CD14-positive monocyte (primary cell): Measurements from ENCODE around the gene TTC28. TPM values are rescaled to one million over a fixed set of nuclear protein-coding genes. Genes with fewer than 3 reads are reported as not detected.

Experiments
- DNase-seq, 3 donors: peaks; one replicate each; pipeline ENCODE4 v3.0.0-alpha.2; 2011 to 2022
- H2AFZ ChIP-seq: 2 replicates; pipeline ENCODE4 v1.6.0; 2012; ENCODE audit warnings: mild to moderate bottlenecking, low read depth, low read length, inconsistent platforms; ENCODE audit not compliant: insufficient read depth, poor library complexity, severe bottlenecking
- H3K27ac ChIP-seq, 2 donors: 1 replicate in 1 of 2; 2 replicates in 1 of 2; pipeline ENCODE4 v1.5.1; 2012 to 2013; ENCODE audit warnings: low read length in 2 of 2, control low read depth in 1 of 2, inconsistent platforms in 1 of 2, low read depth in 1 of 2, mild to moderate bottlenecking in 1 of 2
- H3K27me3 ChIP-seq, 2 donors: one replicate each; pipeline versions ENCODE4 v1.6.0 to v1.6.1; 2011 to 2013; ENCODE audit warnings: low read length in 2 of 2; ENCODE audit not compliant: control insufficient read depth in 2 of 2, insufficient read depth in 2 of 2
- H3K36me3 ChIP-seq, 2 donors: replicated peaks in 1 of 2; 1 replicate in 1 of 2; 2 replicates in 1 of 2; pipeline versions ENCODE4 v1.5.1 to v1.6.1; 2012 to 2013; ENCODE audit warnings: low read length in 2 of 2, control low read depth in 1 of 2, inconsistent platforms in 1 of 2, mild to moderate bottlenecking in 1 of 2; ENCODE audit not compliant: insufficient read depth in 2 of 2, control insufficient read depth in 1 of 2
- H3K4me1 ChIP-seq, 2 donors: 1 replicate in 1 of 2; 2 replicates in 1 of 2; pipeline versions ENCODE4 v1.5.1 to v1.6.1; 2012 to 2013; ENCODE audit warnings: low read length in 2 of 2, control low read depth in 1 of 2, inconsistent platforms in 1 of 2, mild to moderate bottlenecking in 1 of 2, moderate library complexity in 1 of 2; ENCODE audit not compliant: insufficient read depth in 2 of 2, control insufficient read depth in 1 of 2
- H3K4me2 ChIP-seq: replicated peaks from 2 replicates; pipeline ENCODE3; 2012; ENCODE audit warnings: low read length, moderate library complexity, mild to moderate bottlenecking; ENCODE audit not compliant: poor library complexity, severe bottlenecking; ENCODE audit errors: extremely low read depth
- H3K4me3 ChIP-seq, 3 experiments: fragments of 200-600 bp in 1 of 3; sonication (generic) in 1 of 3; replicated peaks in 1 of 3; 1 replicate in 2 of 3; 2 replicates in 1 of 3; pipeline ENCODE4 v1.5.1; 2011 to 2013; ENCODE audit warnings: low read length in 3 of 3, mild to moderate bottlenecking in 3 of 3, control low read depth in 2 of 3, low read depth in 2 of 3, inconsistent platforms in 1 of 3, moderate library complexity in 1 of 3
- H3K79me2 ChIP-seq: 2 replicates; pipeline ENCODE4 v1.6.0; 2012; ENCODE audit warnings: mild to moderate bottlenecking, control low read depth, inconsistent platforms, low read length, moderate library complexity; ENCODE audit not compliant: insufficient read depth
- H3K9ac ChIP-seq: 2 replicates; pipeline ENCODE4 v1.6.0; 2017; ENCODE audit warnings: low read length, mild to moderate bottlenecking; ENCODE audit not compliant: insufficient read depth, poor library complexity, severe bottlenecking
- H3K9me3 ChIP-seq, 2 donors: replicated peaks in 1 of 2; 1 replicate in 1 of 2; 2 replicates in 1 of 2; pipeline versions ENCODE4 v1.5.1 to v1.6.1; 2012 to 2013; ENCODE audit warnings: low read length in 2 of 2, control low read depth in 1 of 2; ENCODE audit not compliant: control insufficient read depth in 1 of 2, insufficient read depth in 1 of 2
- H4K20me1 ChIP-seq: 2 replicates; pipeline ENCODE4 v1.6.0; 2012; ENCODE audit warnings: mild to moderate bottlenecking, low read length, control low read depth, moderate library complexity; ENCODE audit not compliant: insufficient read depth
- H3K27ac Mint-ChIP-seq, 7 donors: one replicate each; pipeline ENCODE4 v1.8.0; 2020; ENCODE audit warnings: mild to moderate bottlenecking in 7 of 7, mixed read lengths in 7 of 7, moderate library complexity in 6 of 7, inconsistent platforms in 2 of 7
- H3K27me3 Mint-ChIP-seq, 3 donors: one replicate each; pipeline ENCODE4 v1.8.0; 2021 to 2022; ENCODE audit warnings: low read depth in 3 of 3, mild to moderate bottlenecking in 3 of 3, mixed read lengths in 3 of 3, moderate library complexity in 3 of 3, inconsistent platforms in 1 of 3
- H3K36me3 Mint-ChIP-seq, 2 donors: one replicate each; pipeline ENCODE4 v1.8.0; 2020; ENCODE audit warnings: mixed read lengths in 2 of 2, inconsistent platforms in 1 of 2, mild to moderate bottlenecking in 1 of 2
- H3K4me1 Mint-ChIP-seq: one replicate; pipeline ENCODE4 v1.8.0; 2020; ENCODE audit warnings: mild to moderate bottlenecking, mixed read lengths
- H3K4me3 Mint-ChIP-seq, 2 donors: one replicate each; pipeline ENCODE4 v1.8.0; 2020; ENCODE audit warnings: mild to moderate bottlenecking in 2 of 2, mixed read lengths in 2 of 2, moderate library complexity in 1 of 2
- H3K9me3 Mint-ChIP-seq, 7 donors: one replicate each; pipeline ENCODE4 v1.8.0; 2020 to 2022; ENCODE audit warnings: mixed read lengths in 7 of 7, mild to moderate bottlenecking in 6 of 7, moderate library complexity in 6 of 7, inconsistent platforms in 2 of 7
- CTCF ChIP-seq: fragments of 200-600 bp; IDR thresholded peaks from one replicate; pipeline ENCODE4 v1.8.0; 2022; ENCODE audit warnings: antibody characterized with exemption, mild to moderate bottlenecking
- WGBS: methylation state at CpG from one replicate; pipeline ENCODE4 v1.1.5; 2013; ENCODE audit warnings: missing lambda C conversion rate; ENCODE audit not compliant: insufficient coverage; 5-methylcytosine and 5-hydroxymethylcytosine counted together
- intact Hi-C, 2 donors: fragments of 100-400 bp; cut with micrococcal nuclease; formaldehyde crosslinking; loops; one replicate each; pipeline versions ENCODE4 v1.15.0 to v1.15.1; 2023
- polyA plus RNA-seq, 3 donors: library from polyadenylated mRNA; depleted of rRNA in 1 of 3; unstranded in 2 of 3; stranded (reverse) in 1 of 3; fragments of 300-500 nt in 2 of 3; fragments of >200 nt in 1 of 3; fragmentation: Illumina TruSeq in 2 of 3; gene quantifications; 1 replicate in 2 of 3; 2 replicates in 1 of 3; pipeline ENCODE4 v1.2.3, GENCODE V29; 2012 to 2021

Gene TTC28
- polyA plus RNA-seq, 3 donors, result 0.24 to 0.61 TPM; not detected in 1

- Histone ChIP-seq H3K9ac (no peak overlapping the region), H3K36me3 (no peaks in the 10 kb centered on the region), H3K9me3 (no peaks in the 10 kb centered on the region), H3K4me2 (no peak overlapping the region), H2AFZ (no peak overlapping the region), H4K20me1 (no peaks in the 10 kb centered on the region), H3K4me3 (no peak overlapping the region), H3K27me3 (no peaks in the 10 kb centered on the region), H3K4me1 (no peaks in the 10 kb centered on the region), H3K27ac (no peak overlapping the region), H3K79me2 (no peaks in the 10 kb centered on the region)
- Mint-ChIP-seq H3K27me3 (peaks cover 0 to 3% (median 2%) of the 10 kb centered on the region in 3 donors), H3K9me3 (peaks cover 0 to 3% (median 0%) of the 10 kb centered on the region in 7 donors), H3K4me1 (no peaks in the 10 kb centered on the region), H3K36me3 (no peaks in the 10 kb centered on the region), H3K4me3 (no peak overlapping the region), H3K27ac (no peak overlapping the region)
- DNase-seq, result no peak
- intact Hi-C loops, result loop anchor here (5.0 to 10.0 kb wide), 2 partner anchors 569 to 571 kb away; no protein-coding TSS in a partner anchor
- no peak for TF ChIP-seq CTCF
- WGBS, result no CpG with 5 or more reads among the region's 5 CpGs
Measured at GRCh38 chr22:28023774-28024173, 655.9 kb downstream of the TTC28 start.

GRCh38 chr22:28023036-28023435 is 656.6 kb downstream of the TTC28 start:
- Mint-ChIP-seq H3K9me3 (peaks cover 0 to 3% (median 0%) of the 10 kb centered on the region in 7 donors), H3K4me3 (no peak overlapping the region), H3K27ac (no peak overlapping the region), H3K27me3 (peaks cover 0 to 3% (median 2%) of the 10 kb centered on the region in 3 donors), H3K4me1 (no peaks in the 10 kb centered on the region), H3K36me3 (no peaks in the 10 kb centered on the region)
- 94% methylated on average over 4 of the region's 5 CpGs for WGBS
- H3K36me3 ChIP-seq, result no peaks in the 10 kb centered on the region
- no peaks in the 10 kb centered on the region for H3K4me1 ChIP-seq
- TF ChIP-seq CTCF, result no peak
- no peak for DNase-seq
- H3K27ac ChIP-seq, result no peak overlapping the region
- no peak overlapping the region for H3K9ac ChIP-seq
- H4K20me1 ChIP-seq, result no peaks in the 10 kb centered on the region
- no peaks in the 10 kb centered on the region for H3K27me3 ChIP-seq
- intact Hi-C loops, result loop anchor here (5.0 to 10.0 kb wide), 2 partner anchors 569 to 572 kb away; no protein-coding TSS in a partner anchor
- no peak overlapping the region for H3K4me3 ChIP-seq
- H3K79me2 ChIP-seq, result no peaks in the 10 kb centered on the region
- no peaks in the 10 kb centered on the region for H3K9me3 ChIP-seq
- H2AFZ ChIP-seq, result no peak overlapping the region
- H3K4me2 ChIP-seq, result no peak overlapping the region
